ENCODE data around the gene DNAJC10.
"Not testable (repeated sequence)": the region's sequence is repeated elsewhere in the genome, so short reads cannot be mapped to it uniquely, and the experiment has no call there.

Gene DNAJC10

GRCh38 chr2:182726473-182726872, 10.4 kb downstream of the DNAJC10 start:
- DNase-seq: no peak

GRCh38 chr2:182728014-182728413, 12.0 kb downstream of the DNAJC10 start:
- no peak for DNase-seq

- no peak for DNase-seq
These were observed 13.8 kb downstream of the DNAJC10 start for GRCh38 chr2:182729710-182730339.

GRCh38 chr2:182730486-182730885, 14.4 kb downstream of the DNAJC10 start:
- no peak for DNase-seq

- DNase-seq: no peak
These were observed 16.7 kb downstream of the DNAJC10 start for GRCh38 chr2:182732736-182733135.

- no peak for DNase-seq
These were observed 17.5 kb downstream of the DNAJC10 start for GRCh38 chr2:182733572-182733971.

- not testable (repeated sequence) for DNase-seq
These were observed 20.8 kb downstream of the DNAJC10 start for GRCh38 chr2:182736856-182737255.

GRCh38 chr2:182740701-182741100, 24.6 kb downstream of the DNAJC10 start:
- no peak for DNase-seq

- no peak for DNase-seq
These were observed 25.6 kb downstream of the DNAJC10 start for GRCh38 chr2:182741620-182742019.

- DNase-seq: no peak
These were observed 28.4 kb downstream of the DNAJC10 start for GRCh38 chr2:182744490-182744889.

GRCh38 chr2:182745061-182745460, 29.0 kb downstream of the DNAJC10 start:
- no peak for DNase-seq

GRCh38 chr2:182745894-182746293, 29.8 kb downstream of the DNAJC10 start:
- DNase-seq: not testable (repeated sequence)

GRCh38 chr2:182754231-182754630, 38.2 kb downstream of the DNAJC10 start:
- DNase-seq: no peak

- DNase-seq: no peak
These were observed 42.3 kb downstream of the DNAJC10 start for GRCh38 chr2:182758379-182758778.

- no peak for DNase-seq
These were observed 45.8 kb downstream of the DNAJC10 start for GRCh38 chr2:182761903-182762302.

- DNase-seq: no peak
These were observed 47.4 kb downstream of the DNAJC10 start for GRCh38 chr2:182763311-182763912.

- DNase-seq: no peak
These were observed 50.6 kb downstream of the DNAJC10 start for GRCh38 chr2:182766626-182767025.

GRCh38 chr2:182767578-182767977, 51.5 kb downstream of the DNAJC10 start:
- no peak for DNase-seq

GRCh38 chr2:182768950-182769349, 52.9 kb downstream of the DNAJC10 start:
- not testable (repeated sequence) for DNase-seq

GRCh38 chr2:182779323-182779722, 63.3 kb downstream of the DNAJC10 start:
- DNase-seq: no peak

- not testable (repeated sequence) for DNase-seq
These were observed 65.0 kb downstream of the DNAJC10 start for GRCh38 chr2:182781099-182781498.

- not testable (repeated sequence) for DNase-seq
These were observed 66.6 kb downstream of the DNAJC10 start for GRCh38 chr2:182782686-182783085.

GRCh38 chr2:182784058-182784706, 68.1 kb downstream of the DNAJC10 start:
- no peak for DNase-seq

- DNase-seq: no peak
These were observed 68.7 kb downstream of the DNAJC10 start for GRCh38 chr2:182784777-182785176.

Measured in DMS153 (cell line).